CD4-positive, alpha-beta T cell treated with Interleukin-4 for 1 hour (primary cell): Measurements from ENCODE around the gene CCDC191.

Experiments
- DNase-seq, 2 donors: peaks; one replicate each; pipeline ENCODE4 v3.0.0-alpha.2; 2020 to 2022

The CCDC191 gene

DNA sequence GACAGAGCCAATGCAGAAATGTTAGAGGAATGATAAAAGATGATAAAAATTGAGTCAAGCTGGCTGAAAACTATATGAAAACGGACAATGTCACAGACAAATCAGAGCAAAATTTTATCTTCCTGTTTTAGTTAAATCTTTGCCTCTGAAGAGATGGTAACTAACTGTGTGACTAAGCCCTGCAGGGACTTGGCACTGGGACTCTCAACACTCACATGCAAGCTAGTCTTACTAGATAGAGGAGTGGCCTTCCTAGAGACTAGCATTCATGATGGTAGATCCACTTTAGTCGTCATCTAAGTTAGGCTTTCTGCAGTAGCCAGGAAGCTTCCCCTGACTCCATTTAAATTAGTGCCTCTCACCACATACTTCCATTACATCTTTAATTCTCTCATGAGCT, 4.1 kb downstream of the CCDC191 start:
- DNase-seq = no peak

DNA sequence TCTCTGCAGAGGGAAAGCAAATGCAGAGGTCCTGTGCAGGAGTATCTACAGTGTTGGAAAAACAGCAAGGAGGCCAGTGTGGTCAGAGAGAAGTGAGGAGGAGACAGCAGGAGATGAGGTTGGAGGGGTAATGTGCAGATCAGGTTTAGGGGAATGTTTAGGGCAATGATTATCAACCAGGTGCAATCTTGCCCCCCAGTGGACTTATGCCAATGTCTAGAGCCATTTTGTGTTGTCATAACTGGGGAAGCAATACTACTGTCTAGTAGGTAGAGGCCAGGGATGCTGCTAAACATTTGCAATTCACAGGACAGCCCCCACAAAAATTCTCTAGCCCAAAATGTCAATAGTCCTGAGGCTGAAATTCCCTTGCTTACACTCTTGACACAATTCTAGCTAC, 13.1 kb downstream of the CCDC191 start:
- no peak for DNase-seq

DNA sequence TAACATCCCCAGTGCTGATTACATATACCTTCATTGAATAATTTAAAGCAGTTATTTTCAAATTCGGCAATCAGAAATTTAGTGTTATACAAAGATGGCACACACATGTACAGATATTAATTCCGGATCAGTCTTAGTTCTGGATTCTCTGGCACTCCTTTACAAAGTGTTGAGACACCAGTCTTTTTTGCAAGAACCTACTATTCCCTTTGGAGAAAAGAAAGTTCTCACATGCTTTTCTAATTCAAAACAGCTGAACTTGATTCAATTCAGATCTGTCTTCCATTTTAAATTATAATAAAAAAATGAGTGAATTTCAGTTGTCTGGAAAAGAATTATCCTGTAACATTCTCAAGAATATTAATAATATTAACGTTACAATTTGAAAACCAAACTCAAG, 20.4 kb downstream of the CCDC191 start:
- DNase-seq = no peak

DNA sequence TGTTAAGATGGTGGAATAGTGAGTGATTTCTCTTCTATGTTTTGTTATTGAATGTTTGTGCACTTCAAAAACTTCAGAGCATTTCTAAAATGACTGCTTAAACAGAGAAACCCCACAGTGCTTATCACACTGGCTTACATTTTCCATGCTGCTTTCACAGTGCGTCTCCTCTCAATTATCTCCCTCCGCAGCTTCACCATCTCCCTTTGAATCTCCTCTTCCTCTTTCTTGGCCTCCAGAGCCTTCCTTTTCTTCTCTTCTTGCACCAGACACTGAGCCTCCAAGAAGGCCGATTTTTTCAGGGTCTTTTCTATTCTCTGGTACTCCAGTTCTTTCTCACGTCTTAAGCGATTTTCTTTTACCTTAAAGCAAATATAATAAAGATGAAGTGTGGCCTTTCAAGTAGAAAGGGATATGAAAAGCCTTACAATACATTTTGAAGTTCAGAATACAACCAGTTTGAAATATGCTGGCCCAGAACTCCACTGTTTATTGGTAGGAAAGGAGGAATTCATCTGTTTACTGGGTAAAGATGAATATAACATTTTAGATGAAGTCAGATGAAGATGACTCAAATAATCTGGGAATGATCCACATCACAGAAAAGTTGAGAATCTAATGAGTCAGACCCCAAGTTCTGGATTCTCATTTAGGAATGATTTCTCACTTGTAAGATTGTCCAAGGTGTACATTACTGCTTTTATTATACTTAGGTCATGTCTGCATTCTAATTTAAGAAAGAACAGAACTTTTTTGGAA, 21.4 kb downstream of the CCDC191 start:
- no peak for DNase-seq

DNA sequence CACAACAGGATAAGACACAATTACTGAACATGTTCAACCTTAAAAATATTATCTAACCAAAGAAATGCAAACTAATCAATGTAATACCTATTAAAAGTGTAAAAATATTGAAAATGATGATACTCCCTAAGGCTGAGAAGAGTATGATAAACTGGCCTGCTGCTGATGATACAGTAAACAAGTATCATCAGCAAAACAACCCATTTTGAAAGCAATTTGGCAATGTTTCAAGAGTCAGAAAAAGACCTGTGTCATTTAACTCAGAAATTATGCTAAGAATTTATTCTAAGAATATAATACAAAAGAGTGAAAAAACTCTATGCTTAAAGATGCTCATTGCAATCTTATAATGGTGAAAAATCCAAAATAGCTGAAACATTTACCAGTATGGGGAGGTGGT, 22.1 kb downstream of the CCDC191 start:
- no peak for DNase-seq

DNA sequence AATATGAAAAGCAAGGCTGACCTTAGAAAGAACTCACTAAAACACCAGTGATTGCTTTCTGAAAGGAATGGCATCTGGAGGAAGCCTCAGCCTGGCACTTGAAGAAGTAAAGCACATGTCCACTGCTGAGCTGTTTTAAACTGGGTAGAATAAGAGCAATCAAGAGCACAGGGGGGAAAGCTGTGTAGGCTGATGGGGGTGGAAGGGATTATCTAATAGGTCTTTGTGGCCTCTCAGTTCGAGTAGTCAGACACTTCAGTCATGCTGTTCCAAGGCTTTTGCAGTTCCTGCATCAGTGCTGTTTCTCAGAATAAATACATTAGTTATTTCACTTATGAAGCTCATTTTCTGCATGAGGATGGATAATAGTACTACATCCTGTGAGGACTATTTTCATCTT, 22.6 kb downstream of the CCDC191 start:
- DNase-seq = no peak

DNA sequence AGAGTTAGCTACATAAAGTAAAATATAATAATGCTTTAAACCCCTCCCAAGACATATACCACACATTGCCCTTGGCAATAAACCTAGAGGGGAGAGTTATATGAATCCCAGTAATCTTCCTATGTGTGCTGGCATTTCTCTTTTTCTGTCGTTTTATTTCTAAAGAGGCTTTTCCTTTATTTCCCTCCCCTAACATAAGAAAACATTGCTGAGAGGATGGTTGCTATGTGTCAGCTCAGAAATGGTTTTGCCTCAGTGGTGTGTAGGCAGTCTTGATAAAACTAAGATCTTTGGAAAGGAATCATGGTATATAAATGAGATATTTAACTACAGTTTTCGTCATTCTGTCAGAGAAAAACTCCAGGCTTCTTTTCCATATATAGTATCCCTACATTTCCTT, 30.0 kb downstream of the CCDC191 start:
- DNase-seq = no peak

DNA sequence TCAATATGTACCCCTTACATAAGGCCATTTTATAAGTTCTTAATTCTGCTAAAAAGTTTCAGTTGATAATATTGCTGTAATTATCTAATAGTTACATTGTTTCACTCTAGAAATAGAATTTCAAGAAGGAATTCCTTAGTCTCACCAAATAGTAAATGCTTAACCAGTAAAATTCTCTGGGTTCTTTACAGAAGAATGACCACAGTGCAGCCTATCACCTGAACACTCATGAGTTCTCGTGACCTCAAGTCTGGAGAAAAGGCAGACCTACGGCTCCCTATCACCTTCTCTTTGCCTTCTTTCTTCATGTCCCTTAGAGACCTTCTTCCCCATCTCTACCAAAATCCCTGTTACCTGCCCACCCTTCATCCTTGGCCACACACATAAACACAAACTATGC, 30.9 kb downstream of the CCDC191 start:
- no peak for DNase-seq

DNA sequence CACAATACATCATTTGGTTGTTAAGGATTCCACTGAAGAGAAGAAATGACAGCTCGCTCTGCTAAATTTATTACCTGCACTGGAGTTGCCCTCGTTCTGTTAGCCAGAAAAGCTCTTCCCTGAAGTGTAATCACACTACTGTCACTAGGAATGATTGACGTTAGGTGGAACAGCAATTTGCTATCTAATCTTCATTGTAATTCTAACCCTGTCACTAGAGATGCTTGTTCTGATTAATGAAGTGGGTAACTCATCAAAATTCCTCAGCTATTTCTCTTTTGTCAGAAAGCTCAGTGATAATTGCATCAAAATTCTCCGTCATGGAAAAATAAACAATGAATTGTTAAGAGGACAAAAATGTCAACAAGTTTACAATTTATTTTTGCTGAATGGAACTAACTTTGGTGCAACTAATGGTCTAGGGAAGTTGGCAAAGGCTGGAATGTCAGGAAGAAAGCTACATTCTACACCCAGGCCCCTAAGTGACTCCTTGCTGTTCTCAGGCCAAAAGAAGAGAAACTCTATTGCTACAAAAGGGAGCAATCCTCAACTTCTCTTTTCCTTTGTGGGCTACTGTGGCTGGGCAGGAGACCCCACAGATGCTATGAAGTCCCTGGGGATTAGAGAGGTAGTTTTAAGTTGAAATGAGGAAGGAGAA, 34.1 kb downstream of the CCDC191 start:
- DNase-seq = no peak

DNA sequence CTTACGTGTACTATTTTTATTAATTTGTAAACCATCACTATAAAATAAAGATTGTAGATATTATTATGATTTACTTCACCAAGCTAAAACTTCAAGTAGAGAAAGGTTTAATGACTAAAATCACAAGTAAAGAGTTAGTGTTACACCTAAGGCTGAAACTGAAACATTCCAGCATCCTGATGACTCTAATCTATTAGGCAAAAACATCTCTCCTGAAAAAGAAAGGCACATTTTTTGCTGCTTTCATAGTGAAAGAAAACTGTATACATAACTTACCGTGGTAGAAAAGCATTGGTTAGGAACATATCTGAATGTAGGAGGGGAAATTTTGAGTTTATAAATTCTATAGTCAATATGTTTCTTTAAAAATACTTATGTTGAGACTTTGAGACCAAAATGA, 35.4 kb downstream of the CCDC191 start:
- DNase-seq = no peak

DNA sequence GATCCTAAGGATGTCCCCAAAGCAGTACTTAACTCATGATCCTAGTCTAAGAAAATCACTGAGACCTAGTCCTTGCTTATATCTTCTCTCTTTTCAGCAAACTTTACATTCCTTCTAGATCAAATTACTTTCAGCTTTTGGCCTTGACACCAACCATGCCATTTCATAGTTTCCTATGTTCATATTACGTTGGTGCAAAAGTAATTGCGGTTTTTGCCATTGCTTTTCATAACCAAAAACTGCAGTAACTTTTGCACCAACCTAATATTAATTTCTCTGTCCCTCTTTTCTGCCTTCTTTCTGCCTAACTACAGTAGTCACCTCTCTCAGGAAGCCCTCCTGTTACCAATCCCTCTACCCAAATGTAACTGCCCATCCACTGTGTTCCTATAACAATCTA, 36.8 kb downstream of the CCDC191 start:
- no peak for DNase-seq

DNA sequence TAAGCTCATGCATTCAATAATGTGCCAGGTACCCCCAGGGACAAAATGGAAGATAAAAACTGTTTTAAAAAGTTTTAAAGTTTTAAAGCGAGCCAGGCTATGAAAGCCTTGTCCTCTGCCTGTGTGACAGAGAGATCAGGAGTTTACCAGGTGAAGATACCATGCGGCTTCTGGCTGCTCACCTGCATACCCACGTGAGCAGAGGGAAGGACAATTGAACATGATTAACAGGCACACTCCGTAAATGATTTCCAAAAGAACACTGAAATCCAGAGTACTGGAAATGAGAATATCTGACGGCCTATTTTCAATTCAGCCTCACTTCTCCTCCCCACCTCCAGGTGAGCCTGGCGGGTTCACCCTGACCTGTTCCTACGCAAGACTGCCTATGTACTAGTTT, 42.1 kb downstream of the CCDC191 start:
- no peak for DNase-seq

DNA sequence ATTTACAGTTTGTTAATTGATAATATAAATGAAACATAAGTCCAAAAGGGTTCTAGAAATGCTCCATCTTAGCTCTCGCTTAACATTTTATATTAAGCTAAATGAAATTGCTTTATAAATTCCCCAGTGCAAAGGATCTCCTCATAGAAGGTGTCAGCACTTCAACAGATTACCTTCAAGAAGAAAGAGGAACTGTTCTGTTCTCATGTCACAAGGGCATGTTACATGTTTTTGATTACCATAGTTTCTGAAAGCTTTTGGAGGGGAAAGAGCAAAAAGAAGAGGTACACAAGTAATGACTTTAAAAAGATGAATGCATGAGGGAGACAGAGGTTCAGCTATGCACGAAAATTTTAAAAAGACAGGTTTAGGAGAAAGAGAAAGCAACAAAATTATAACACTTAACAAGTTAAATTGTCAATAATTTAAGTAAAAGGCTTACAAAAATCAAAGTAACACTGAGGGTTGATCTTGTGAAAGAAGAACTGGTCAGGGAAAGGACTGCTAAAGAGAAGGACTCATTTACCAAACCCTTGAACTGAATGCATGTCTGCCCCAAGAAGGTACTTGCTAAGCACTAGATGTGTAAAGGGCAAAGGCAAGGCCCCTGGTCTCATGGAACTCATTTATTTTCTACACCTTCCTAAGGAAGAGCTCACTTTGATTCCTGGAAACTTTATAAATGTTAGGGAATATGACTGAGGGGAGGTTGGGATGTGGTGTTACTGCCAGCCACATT, 45.1 kb downstream of the CCDC191 start:
- DNase-seq = no peak

DNA sequence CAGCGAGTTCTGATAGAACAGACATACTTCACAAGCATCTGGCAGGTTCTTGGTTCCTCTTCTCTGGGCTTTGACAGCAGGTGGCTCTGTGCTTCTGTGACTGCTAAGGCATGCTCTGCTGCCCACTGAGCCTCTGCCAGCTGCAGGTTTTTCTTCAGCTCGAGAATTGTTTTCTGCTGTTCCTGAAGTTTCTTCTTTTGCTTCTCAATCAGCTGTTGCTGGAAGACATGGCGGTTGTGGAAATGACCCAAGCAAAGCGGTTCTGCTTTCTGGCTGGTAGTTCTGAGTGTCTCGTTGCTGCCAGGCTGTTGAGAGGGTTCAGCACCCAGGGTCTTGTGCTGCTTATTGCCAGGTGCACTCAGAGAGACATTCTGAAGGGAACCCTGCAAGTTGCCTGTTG, 50.8 kb downstream of the CCDC191 start:
- DNase-seq = peak in 1 of 2 donors; percentile 71

DNA sequence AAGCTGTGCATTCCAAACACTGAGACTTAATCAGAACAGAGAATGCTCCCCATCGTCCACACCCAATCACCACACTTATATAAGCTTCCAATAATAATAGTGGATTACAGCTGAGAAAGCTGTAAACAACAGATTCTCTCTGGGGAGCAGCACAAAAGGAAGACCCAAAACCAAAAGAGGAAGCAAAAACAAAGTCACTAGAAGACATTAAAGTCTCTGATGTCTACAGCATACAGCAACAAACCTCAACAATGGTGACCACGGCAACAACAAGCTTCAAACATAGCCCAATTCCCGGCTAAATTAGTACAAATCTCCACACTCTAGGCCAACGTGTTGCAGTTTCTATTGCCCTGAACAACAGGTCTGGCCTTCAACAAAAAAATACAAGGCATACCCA, 70.8 kb downstream of the CCDC191 start:
- peak; percentile 28 to 64 for DNase-seq

DNA sequence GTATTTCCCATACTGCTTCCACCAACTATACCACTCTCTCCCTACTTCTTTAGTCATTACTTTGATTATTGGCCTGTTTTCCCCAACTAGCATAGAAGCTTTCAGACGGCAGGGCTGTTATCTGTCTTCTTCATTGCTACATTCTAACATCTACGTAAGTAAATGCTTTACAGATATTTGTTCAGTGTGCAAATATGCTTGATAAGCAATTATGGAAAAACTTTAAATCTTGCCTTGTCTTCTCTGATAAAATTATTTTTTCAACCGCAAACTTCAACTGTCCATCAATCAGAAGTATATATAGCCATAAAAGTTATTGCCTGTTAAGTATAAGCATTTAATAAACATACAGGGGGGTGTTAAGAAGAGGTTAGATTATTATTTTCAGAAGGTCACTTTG, 72.8 kb downstream of the CCDC191 start:
- DNase-seq = no peak

DNA sequence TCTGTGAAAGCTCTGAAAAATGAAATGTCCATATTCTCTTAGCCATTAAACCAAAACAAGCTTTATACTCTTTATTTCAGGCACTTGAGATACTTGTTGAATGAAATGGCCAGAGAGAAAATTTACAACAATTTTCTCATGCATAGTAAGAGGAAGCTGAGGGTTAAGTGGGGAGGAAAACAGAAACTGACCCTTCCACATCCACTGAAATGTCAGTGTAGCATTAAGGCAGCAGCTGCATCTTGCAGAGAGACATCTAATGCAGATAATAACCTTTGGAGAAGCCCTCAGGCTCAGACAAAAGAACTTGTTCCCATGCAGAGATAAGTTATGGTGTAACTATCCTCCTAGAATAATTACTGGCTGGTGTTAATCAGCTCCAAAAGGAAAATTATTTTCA, 74.5 kb downstream of the CCDC191 start:
- DNase-seq = no peak

DNA sequence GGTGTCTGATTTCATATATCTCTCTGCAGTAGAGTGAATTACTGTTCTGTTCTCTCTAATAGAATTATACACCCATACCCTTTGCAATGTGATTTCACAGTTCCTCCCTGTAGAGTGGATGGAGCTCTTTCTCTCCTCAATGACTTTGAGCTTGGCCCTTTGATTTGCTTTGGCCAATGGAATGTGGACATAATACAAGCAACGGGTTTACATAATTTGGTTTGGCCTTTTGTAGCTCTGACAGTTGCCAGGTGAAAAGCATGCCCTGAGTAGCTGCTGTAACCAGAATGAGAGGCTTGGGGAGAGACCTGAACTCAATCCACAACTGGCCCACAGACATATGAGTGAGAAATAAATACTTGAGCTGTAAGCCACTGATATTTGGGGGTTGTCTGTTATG, 76.4 kb downstream of the CCDC191 start:
- DNase-seq = no peak

DNA sequence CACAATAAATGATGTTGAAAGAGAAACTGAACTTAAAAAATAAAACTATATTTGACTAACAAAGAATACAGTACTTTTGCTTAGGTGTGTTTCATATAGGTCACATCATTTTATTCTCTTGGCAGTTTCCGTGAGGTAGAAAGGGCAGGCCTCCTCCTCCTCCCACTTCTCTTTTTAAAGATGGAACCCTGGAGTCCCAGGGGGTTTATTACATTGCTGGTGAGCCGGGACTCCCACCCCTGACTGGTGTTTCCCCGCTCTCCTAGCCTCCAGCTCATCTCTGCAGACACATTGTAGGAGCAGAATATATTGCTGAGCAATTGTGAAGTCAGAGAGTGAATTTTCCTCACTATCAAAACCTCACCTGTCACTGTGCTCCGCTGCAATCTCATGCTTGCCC, 78.5 kb downstream of the CCDC191 start:
- DNase-seq = no peak

DNA sequence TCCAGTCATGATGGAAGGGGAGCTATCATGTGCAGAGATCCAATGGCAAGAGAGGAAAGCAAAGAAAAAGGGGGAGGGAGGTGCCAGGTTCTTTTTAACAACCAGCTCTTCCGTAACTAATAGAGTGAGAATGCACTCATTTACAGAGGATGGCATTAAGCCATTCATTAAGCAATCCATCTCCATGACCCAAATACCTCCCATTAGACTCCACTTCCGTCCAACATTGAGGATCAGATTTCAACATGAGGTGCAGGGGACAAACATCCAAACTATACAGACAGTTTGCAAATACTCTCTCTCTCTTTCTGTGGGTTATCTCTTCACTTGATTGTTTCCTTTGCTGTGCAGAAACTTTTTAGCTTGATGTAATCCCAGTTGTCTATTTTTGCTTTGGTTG, 87.3 kb downstream of the CCDC191 start:
- no peak for DNase-seq

DNA sequence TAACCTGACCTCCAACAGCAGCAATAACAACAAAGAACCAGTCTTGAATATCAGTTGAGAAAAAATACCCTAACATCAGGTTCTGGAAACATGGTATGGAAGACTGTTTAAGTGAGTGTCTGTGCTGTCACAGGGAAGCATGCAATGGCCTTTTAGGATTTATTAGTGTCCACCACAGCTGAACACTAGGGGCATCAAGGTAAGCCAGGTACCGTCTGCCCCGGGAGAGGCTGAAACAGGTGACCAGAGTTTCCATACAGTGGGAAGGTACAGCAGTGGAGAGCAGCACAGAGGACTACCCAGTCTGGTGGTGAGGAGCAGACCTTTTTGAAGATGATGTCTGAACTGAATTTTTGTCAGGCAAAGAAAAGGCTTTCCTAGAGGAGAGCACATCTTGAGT, 90.2 kb downstream of the CCDC191 start:
- DNase-seq = no peak

DNA sequence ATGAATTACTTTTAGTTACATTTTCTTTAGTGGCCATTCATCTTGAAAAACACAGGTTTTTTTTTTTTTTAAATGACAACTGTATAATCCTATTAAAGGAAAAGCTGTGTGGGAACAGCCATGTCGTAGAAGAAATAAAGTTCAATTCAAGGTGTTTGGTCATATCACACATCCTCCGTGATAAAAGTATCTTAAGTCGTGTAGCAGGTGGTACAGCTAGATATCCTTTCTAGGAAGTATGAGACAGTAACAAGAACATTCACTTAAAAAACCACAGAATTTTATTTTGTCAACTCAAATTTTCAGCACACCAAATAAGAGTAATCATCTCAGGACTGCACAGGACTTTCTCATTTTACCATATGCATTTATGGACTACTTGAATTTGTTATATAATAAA, 92.4 kb downstream of the CCDC191 start:
- no peak for DNase-seq

DNA sequence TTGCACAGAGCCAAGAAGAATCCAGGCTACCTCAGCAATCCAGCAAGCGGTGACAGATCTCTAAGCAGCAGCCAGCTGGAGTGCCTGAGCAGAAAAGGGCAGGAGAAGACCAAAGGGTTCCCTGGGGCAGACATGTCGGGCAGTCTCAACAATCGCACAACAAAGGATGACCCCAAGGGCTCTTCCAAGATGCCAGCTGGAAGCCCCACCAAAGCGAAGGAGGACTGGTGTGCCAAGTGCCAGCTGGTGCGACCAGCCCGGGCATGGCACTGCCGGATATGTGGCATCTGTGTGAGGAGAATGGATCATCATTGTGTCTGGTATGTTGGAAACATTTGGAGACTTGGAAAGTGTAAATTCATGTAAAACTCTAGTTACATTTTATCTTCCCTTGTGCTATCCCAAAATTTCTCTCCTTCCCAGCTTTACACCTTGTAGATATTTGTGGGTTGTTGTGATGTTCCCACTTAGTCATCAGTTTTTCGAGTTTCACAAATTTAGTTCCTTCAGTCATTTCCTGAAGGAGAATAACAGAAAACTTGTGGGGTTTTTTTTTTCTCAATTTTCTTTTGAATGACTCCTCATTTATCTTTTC, 102.1 kb downstream of the CCDC191 start:
- DNase-seq = no peak

DNA sequence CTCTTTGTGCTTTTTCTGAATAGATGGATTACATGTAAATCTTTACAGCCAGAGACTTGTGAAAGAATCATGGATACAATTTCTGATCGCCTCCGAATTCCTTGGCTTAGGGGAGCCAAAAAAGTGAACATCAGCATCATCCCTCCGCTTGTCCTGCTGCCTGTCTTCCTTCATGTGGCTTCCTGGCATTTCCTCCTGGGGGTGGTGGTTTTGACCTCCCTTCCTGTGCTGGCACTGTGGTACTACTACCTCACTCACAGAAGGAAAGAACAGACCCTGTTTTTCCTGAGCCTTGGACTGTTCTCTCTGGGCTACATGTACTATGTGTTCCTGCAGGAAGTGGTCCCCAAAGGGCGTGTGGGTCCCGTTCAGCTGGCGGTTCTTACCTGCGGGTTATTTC, 102.6 kb downstream of the CCDC191 start:
- no peak for DNase-seq
